ENCODE results near the gene LYPD8.

LYPD8 gene

GRCh38 chr1:248757784-248758195, 2.2 kb upstream of the LYPD8 start:
- peak; percentile 88 for DNase-seq (ENCODE audit: low spot score)

GRCh38 chr1:248756636-248757035, 1.1 kb upstream of the LYPD8 start:
- no peak for DNase-seq (ENCODE audit: low spot score)

GRCh38 chr1:248756151-248756550, 592 bp upstream of the LYPD8 start:
- no peak for DNase-seq (ENCODE audit: low spot score)

GRCh38 chr1:248753708-248754280, 1.8 kb downstream of the LYPD8 start:
- DNase-seq (ENCODE audit: low spot score), result no peak

- no peak for DNase-seq (ENCODE audit: low spot score)
These were observed 2.4 kb downstream of the LYPD8 start for GRCh38 chr1:248753029-248753594.

- peak; percentile 7 for DNase-seq (ENCODE audit: low spot score)
These were observed 3.2 kb downstream of the LYPD8 start for GRCh38 chr1:248752161-248753028.

- DNase-seq (ENCODE audit: low spot score), result no peak
These were observed 3.9 kb downstream of the LYPD8 start for GRCh38 chr1:248751635-248752034.

GRCh38 chr1:248751142-248751541, 4.4 kb downstream of the LYPD8 start:
- no peak for DNase-seq (ENCODE audit: low spot score)

- DNase-seq (ENCODE audit: low spot score), result no peak
These were observed 5.1 kb downstream of the LYPD8 start for GRCh38 chr1:248750496-248750895.

- DNase-seq (ENCODE audit: low spot score), result no peak
These were observed 7.3 kb downstream of the LYPD8 start for GRCh38 chr1:248748211-248748610.

- no peak for DNase-seq (ENCODE audit: low spot score)
These were observed 14.7 kb downstream of the LYPD8 start for GRCh38 chr1:248740876-248741275.

- no peak for DNase-seq (ENCODE audit: low spot score)
These were observed 15.9 kb downstream of the LYPD8 start for GRCh38 chr1:248739572-248740205.

- DNase-seq (ENCODE audit: low spot score), result no peak
These were observed 18.1 kb downstream of the LYPD8 start for GRCh38 chr1:248737457-248737856.

GRCh38 chr1:248736977-248737376, 18.6 kb downstream of the LYPD8 start:
- DNase-seq (ENCODE audit: low spot score), result no peak

- DNase-seq (ENCODE audit: low spot score), result no peak
These were observed 22.0 kb downstream of the LYPD8 start for GRCh38 chr1:248733566-248733965.

GRCh38 chr1:248730507-248731335, 24.8 kb downstream of the LYPD8 start:
- no peak for DNase-seq (ENCODE audit: low spot score)

- DNase-seq (ENCODE audit: low spot score), result no peak
These were observed 41.3 kb downstream of the LYPD8 start for GRCh38 chr1:248714248-248714647.

GRCh38 chr1:248710305-248710900, 45.2 kb downstream of the LYPD8 start:
- DNase-seq (ENCODE audit: low spot score), result no peak

GRCh38 chr1:248704606-248705005, 51.0 kb downstream of the LYPD8 start:
- DNase-seq (ENCODE audit: low spot score), result no peak

- DNase-seq (ENCODE audit: low spot score), result peak; percentile 25
These were observed 51.9 kb downstream of the LYPD8 start for GRCh38 chr1:248703674-248704073.

- DNase-seq (ENCODE audit: low spot score), result no peak
These were observed 52.8 kb downstream of the LYPD8 start, which contains the start of gene OR14I1 for GRCh38 chr1:248702714-248703113. Gene OR14I1 (minus strand): TSS chr1:248702766.
